Activated T-cell treated with anti-CD3 and anti-CD28 coated beads, Interleukin-2, amount 50 U/mL, for 4 hours (primary cell): Measurements from ENCODE around the gene PRKACG. TPM values are rescaled to one million over a fixed set of nuclear protein-coding genes. Genes with fewer than 3 reads are reported as not detected.

Experiments used
- ATAC-seq, 2 donors: fragments of 200-7000 bp; cut with Tn5 transposase; one replicate each; pipeline ENCODE4 v1.10.0; 2021
- DNase-seq: peaks from one replicate; pipeline ENCODE4 v3.0.0-alpha.2; 2020
- H3K27me3 Mint-ChIP-seq: one replicate; pipeline ENCODE4 v1.8.0; 2021; ENCODE audit warnings: low read depth, mixed read lengths
- H3K36me3 Mint-ChIP-seq: one replicate; pipeline ENCODE4 v1.8.0; 2022; ENCODE audit warnings: mixed read lengths; ENCODE audit not compliant: insufficient read depth
- H3K4me1 Mint-ChIP-seq: one replicate; pipeline ENCODE4 v1.8.0; 2021; ENCODE audit warnings: low read depth, mixed read lengths
- H3K4me3 Mint-ChIP-seq: one replicate; pipeline ENCODE4 v1.8.0; 2021; ENCODE audit warnings: mild to moderate bottlenecking, moderate library complexity, mixed read lengths
- H3K9me3 Mint-ChIP-seq: one replicate; pipeline ENCODE4 v1.8.0; 2021; ENCODE audit warnings: mixed read lengths
- total RNA-seq, 3 donors: library from RNA; stranded (reverse); gene quantifications; one replicate each; pipeline ENCODE4 v1.2.1, GENCODE V29; 2021

PRKACG gene
- total RNA-seq, 3 donors from 2014 or later = not detected

GRCh38 chr9:68964102-68964541 lies 49.8 kb downstream of the PRKACG start:
- ATAC-seq = no peak
- H3K4me1 Mint-ChIP-seq = no peaks in the 10 kb centered on the region
- DNase-seq = no peak
- peaks cover 6% of the 10 kb centered on the region for H3K27me3 Mint-ChIP-seq
- no peak overlapping the region for H3K4me3 Mint-ChIP-seq
- H3K36me3 Mint-ChIP-seq = no peaks in the 10 kb centered on the region
- no peaks in the 10 kb centered on the region for H3K9me3 Mint-ChIP-seq

- no peaks in the 10 kb centered on the region for H3K4me1 Mint-ChIP-seq
- H3K36me3 Mint-ChIP-seq = no peaks in the 10 kb centered on the region
- DNase-seq = no peak
- H3K9me3 Mint-ChIP-seq = no peaks in the 10 kb centered on the region
- no peak for ATAC-seq
- H3K27me3 Mint-ChIP-seq = peaks cover 6% of the 10 kb centered on the region
- H3K4me3 Mint-ChIP-seq = no peak overlapping the region
Measured at GRCh38 chr9:68963416-68963815, 50.5 kb downstream of the PRKACG start.

Other genes with a start within 250 kb of the PRKACG start
- 10 to 100 TPM; 46.4 to 49.4 (median 46.7) TPM for gene FXN, start 21.6 kb upstream of the PRKACG start, total RNA-seq
- gene TJP2, start 160.2 kb upstream of the PRKACG start, total RNA-seq = 1 to 10 TPM; 3.1 to 5.8 (median 4.1) TPM